Pancreas (tissue), 10 donors: ENCODE measurements around the gene GRIA3. TPM values are rescaled to one million over a fixed set of nuclear protein-coding genes. Genes with fewer than 3 reads are reported as not detected.

ENCODE experiments used
- ATAC-seq, 4 donors: fragments of 200-7000 bp; cut with Tn5 transposase; one replicate each; pipeline versions ENCODE4 v1.8.0 to v1.9.1; 2020; ENCODE audit warnings: mild to moderate bottlenecking in 4 of 4, moderate library complexity in 4 of 4
- DNase-seq, 6 donors: peaks; one replicate each; pipeline ENCODE4 v3.0.0-alpha.2; 2020
- FAIRE-seq: peaks from 2 replicates; lab custom pipeline; 2012; peaks lifted over from hg19 to GRCh38; lab: Jason Lieb, UNC
- H3K27ac ChIP-seq, 4 donors: fragments of 200-600 bp; sonication (generic); 1 replicate in 3 of 4; 2 replicates in 1 of 4; pipeline versions ENCODE4 v1.5.0 to v1.8.0; 2020
- H3K27me3 ChIP-seq, 4 donors: fragments of 200-600 bp; one replicate each; pipeline ENCODE4 v1.8.0; 2021
- H3K36me3 ChIP-seq, 3 donors: fragments of 200-600 bp; sonication (generic) in 1 of 3; one replicate each; pipeline versions ENCODE4 v1.5.0 to v1.8.0; 2020 to 2021
- H3K4me1 ChIP-seq, 3 donors: fragments of 200-600 bp; one replicate each; pipeline ENCODE4 v1.8.0; 2021
- H3K4me3 ChIP-seq, 4 donors: fragments of 200-600 bp; sonication (generic) in 2 of 4; one replicate each; pipeline versions ENCODE4 v1.5.0 to v1.8.0; 2020 to 2021
- H3K9me3 ChIP-seq, 4 donors: fragments of 200-600 bp; one replicate each; pipeline ENCODE4 v1.8.0; 2021
- WGBS, 2 donors: extraction: QIAGEN DNeasy Blood & Tissue Kit; methylation state at CpG; one replicate each; pipeline ENCODE4 v1.1.7; 2013; 5-methylcytosine and 5-hydroxymethylcytosine counted together
- intact Hi-C, 3 donors: fragments of 100-400 bp; cut with DNase I; formaldehyde crosslinking; loops; one replicate each; pipeline versions ENCODE4 v1.11.1 to v1.14.2; 2022
- polyA plus RNA-seq, 2 donors: library from polyadenylated mRNA; stranded (reverse); fragments of 200-250 nt; gene quantifications; one replicate each; pipeline ENCODE4 v1.2.3, GENCODE V29; 2013
- total RNA-seq, 6 donors: library from RNA; stranded (reverse); fragmentation: NEBNext Ultra II Directional in 4 of 6; extraction: Animal tissue kit (Norgen Biotek cat#: 25700) in 4 of 6; gene quantifications; one replicate each; pipeline versions ENCODE4 v1.2.1 to v1.2.4, GENCODE V29; 2021 to 2023
- TF ChIP-seq, protein P1 (sequence below), 4 donors: fragments of 200-600 bp; sonication (generic) in 3 of 4; IDR thresholded peaks; one replicate each; pipeline versions ENCODE4 v1.5.0 to v1.8.0; 2021; ENCODE audit warnings: antibody characterized with exemption in 4 of 4
- donor health status: healthy with polysubstance abuse.
- donor health status: DM: no; HTN: no; CAD: no; lungs with moderate emphysema.
- donor health status: DM: no; HTN: no; CAD: no.
- donor health status: control.
- donor health status: control.
- donor health status: Bipolar disorder and iron deficiency.
- donor health status: DM: yes; HTN: yes; CAD: no.
- donor health status: DM: no; HTN: no; CAD: no.
- donor health status: DM: no; HTN: no; CAD: no.
- donor health status: DM: yes; HTN: yes; CAD: no.

The GRIA3 gene
- total and polyA plus RNA-seq, 8 donors = 0.28 to 11.8 (median 1.6) TPM

GRCh38 chrX:123202523-123202922 is 18.4 kb downstream of the GRIA3 start:
- ATAC-seq (no peak), DNase-seq (no peak), FAIRE-seq (no peak)
- H3K4me3 ChIP-seq = no peak overlapping the region
- no peak overlapping the region for H3K27ac ChIP-seq
- intact Hi-C loops = no loop called here
- no peaks in the 10 kb centered on the region for H3K36me3 ChIP-seq
- 65 to 85% methylated on average over 4 of the region's 4 CpGs for WGBS, 2 donors
- no peaks in the 10 kb centered on the region for H3K4me1 ChIP-seq
- H3K9me3 ChIP-seq = no peaks in the 10 kb centered on the region
- H3K27me3 ChIP-seq = no peaks in the 10 kb centered on the region
- TF ChIP-seq, protein P1, sequence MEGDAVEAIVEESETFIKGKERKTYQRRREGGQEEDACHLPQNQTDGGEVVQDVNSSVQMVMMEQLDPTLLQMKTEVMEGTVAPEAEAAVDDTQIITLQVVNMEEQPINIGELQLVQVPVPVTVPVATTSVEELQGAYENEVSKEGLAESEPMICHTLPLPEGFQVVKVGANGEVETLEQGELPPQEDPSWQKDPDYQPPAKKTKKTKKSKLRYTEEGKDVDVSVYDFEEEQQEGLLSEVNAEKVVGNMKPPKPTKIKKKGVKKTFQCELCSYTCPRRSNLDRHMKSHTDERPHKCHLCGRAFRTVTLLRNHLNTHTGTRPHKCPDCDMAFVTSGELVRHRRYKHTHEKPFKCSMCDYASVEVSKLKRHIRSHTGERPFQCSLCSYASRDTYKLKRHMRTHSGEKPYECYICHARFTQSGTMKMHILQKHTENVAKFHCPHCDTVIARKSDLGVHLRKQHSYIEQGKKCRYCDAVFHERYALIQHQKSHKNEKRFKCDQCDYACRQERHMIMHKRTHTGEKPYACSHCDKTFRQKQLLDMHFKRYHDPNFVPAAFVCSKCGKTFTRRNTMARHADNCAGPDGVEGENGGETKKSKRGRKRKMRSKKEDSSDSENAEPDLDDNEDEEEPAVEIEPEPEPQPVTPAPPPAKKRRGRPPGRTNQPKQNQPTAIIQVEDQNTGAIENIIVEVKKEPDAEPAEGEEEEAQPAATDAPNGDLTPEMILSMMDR (IDR thresholded peaks at IDR 0.05) = no peak

GRCh38 chrX:123203772-123204171 is 19.7 kb downstream of the GRIA3 start:
- FAIRE-seq = no peak
- Histone ChIP-seq H3K36me3 (no peaks in the 10 kb centered on the region), H3K27ac (no peak overlapping the region), H3K9me3 (no peaks in the 10 kb centered on the region), H3K27me3 (no peaks in the 10 kb centered on the region), H3K4me3 (no peak overlapping the region), H3K4me1 (no peaks in the 10 kb centered on the region)
- TF ChIP-seq, protein P1 (IDR thresholded peaks at IDR 0.05) = no peak
- DNase-seq = no peak
- intact Hi-C loops = no loop called here
- 82 to 96% methylated on average over 3 of the region's 3 CpGs for WGBS, 2 donors
- no peak for ATAC-seq

DNA sequence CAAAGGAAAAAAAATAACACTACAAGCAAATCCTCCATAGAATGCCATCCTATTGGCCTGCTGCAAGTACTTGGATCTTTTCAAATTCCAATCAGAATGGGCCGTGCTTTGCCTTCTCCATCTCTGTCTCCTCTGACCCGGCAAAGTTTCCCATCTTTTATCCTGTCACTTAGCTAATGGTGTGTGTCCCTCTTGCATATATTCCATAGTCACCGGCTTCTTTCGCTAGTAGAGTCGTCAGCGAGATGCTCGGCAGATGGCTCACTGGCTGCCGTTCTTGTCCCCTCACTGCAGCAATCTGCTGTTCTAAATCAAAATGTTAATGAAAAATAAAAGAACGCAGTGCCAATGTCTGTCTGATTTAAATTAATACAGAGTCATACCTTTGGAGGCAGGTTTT is 22.1 kb downstream of the GRIA3 start:
- Histone ChIP-seq H3K4me1 (no peaks in the 10 kb centered on the region), H3K4me3 (no peak overlapping the region), H3K27ac (no peak overlapping the region), H3K9me3 (no peaks in the 10 kb centered on the region), H3K36me3 (no peaks in the 10 kb centered on the region), H3K27me3 (no peaks in the 10 kb centered on the region)
- FAIRE-seq (no peak), ATAC-seq (no peak), DNase-seq (no peak)
- intact Hi-C loops = no loop called here
- TF ChIP-seq, protein P1 (IDR thresholded peaks at IDR 0.05) = no peak
- 75 to 89% methylated on average over 9 of the region's 9 CpGs for WGBS, 2 donors

- no peak for FAIRE-seq
- intact Hi-C loops = no loop called here
- H3K4me1 ChIP-seq = no peaks in the 10 kb centered on the region
Measured at GRCh38 chrX:123210252-123210651, 26.2 kb downstream of the GRIA3 start.

GRCh38 chrX:123215397-123216089 is 31.5 kb downstream of the GRIA3 start:
- whole genome bisulfite sequencing, 2 donors = 45 to 60% methylated on average over 7 of the region's 7 CpGs
- H3K9me3 ChIP-seq = no peaks in the 10 kb centered on the region
- ATAC-seq (no peak), FAIRE-seq (no peak), DNase-seq (no peak)
- no peak overlapping the region for H3K27ac ChIP-seq
- no peaks in the 10 kb centered on the region for H3K27me3 ChIP-seq
- H3K36me3 ChIP-seq = no peaks in the 10 kb centered on the region
- TF ChIP-seq, protein P1 (IDR thresholded peaks at IDR 0.05) = no peak
- intact Hi-C loops = no loop called here
- H3K4me3 ChIP-seq = no peak overlapping the region
- peaks cover 0 to 2% (median 0%) of the 10 kb centered on the region in 3 donors for H3K4me1 ChIP-seq

More at GRCh38 chrX:123210252-123210651, 26.2 kb downstream of the GRIA3 start:
- DNase-seq = no peak
- H3K9me3 ChIP-seq = no peaks in the 10 kb centered on the region
- ATAC-seq = no peak
- no peaks in the 10 kb centered on the region for H3K36me3 ChIP-seq
- TF ChIP-seq, protein P1 (IDR thresholded peaks at IDR 0.05) = no peak
- no peak overlapping the region for H3K27ac ChIP-seq
- no peak overlapping the region for H3K4me3 ChIP-seq
- no peaks in the 10 kb centered on the region for H3K27me3 ChIP-seq
